Measurements from ENCODE around the gene SLC13A1.

The SLC13A1 gene

DNA sequence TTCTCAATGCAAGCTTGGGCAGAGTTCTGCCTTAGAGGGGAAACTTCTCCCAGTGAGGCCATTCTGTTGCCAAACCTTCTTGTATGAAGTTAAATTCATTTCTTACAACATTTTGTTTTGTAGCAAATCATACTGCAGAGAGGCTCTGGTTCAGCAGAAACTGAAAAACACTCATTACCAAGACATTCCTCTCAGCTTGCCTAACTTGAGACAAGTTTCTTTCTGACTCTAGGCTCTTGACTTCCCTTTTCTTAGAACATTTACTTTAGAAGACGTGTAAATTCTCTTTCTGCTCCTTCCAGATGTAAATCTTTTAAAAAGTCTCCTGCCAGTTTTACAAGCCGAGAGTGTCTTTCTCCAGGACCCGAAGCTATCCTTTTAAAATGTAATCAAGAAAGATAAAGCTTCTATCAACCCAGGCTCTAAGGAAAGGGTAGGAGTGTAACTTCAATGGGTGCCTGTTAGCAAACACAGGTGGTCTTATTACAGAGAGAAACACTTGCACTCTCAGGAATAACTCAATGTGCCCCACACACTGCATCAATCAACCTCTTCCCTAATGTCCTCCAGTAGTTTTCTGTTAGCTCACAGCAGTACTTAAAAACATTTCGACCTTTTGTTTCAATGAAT, 123.8 kb downstream of the SLC13A1 start:
- no peaks in the 10 kb centered on the region for H3K9me3 ChIP-seq (ENCODE audit: low read length)
- H3K27me3 ChIP-seq (ENCODE audit: control insufficient read depth in 1 of 2, insufficient read depth in 2 of 2, low read length in 2 of 2), result no peaks in the 10 kb centered on the region
- H3K9ac ChIP-seq (ENCODE audit: low read length), result no peak overlapping the region
- no peak overlapping the region for H3K4me3 ChIP-seq (ENCODE audit: low read depth in 1 of 2, low read length in 2 of 2)
- H3K27ac ChIP-seq (ENCODE audit: low read depth, low read length), result no peak overlapping the region
- no peaks in the 10 kb centered on the region for H3K4me1 ChIP-seq (ENCODE audit: insufficient read depth, low read length)
- H3K36me3 ChIP-seq (ENCODE audit: insufficient read depth, low read length), result no peaks in the 10 kb centered on the region

DNA sequence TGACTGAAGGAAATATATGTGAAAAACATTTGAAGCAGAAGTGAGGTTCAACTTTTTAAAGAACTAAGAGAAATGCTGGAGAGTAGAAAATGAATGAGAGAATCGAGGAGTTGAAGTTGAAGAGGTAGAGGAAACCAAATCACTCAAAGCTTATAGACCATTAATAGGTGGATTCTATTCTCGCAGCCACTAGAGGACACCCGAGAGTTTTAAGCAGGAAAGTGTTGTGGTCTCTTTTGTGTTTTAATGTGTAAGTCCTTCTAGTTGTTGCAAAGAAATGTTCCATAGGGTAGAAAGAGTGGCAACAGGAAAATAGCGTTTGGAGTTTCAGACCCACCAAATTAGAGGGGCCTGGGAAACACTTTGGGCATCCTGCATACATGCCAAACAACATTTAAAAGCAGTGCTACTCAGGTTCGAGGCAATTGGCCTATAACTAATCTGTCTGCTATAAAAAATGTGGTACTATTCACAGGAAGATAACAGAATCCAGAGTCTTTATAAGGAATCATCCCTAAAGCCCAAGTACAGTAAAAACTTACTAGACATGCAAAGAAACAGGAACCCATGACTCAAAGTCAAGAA, 129.0 kb downstream of the SLC13A1 start:
- Histone ChIP-seq H3K36me3 (ENCODE audit: insufficient read depth, low read length) (no peaks in the 10 kb centered on the region), H3K4me3 (ENCODE audit: low read depth in 1 of 2, low read length in 2 of 2) (no peak overlapping the region), H3K9ac (ENCODE audit: low read length) (no peak overlapping the region), H3K27ac (ENCODE audit: low read depth, low read length) (no peak overlapping the region), H3K9me3 (ENCODE audit: low read length) (no peaks in the 10 kb centered on the region), H3K4me1 (ENCODE audit: insufficient read depth, low read length) (no peaks in the 10 kb centered on the region), H3K27me3 (ENCODE audit: control insufficient read depth in 1 of 2, insufficient read depth in 2 of 2, low read length in 2 of 2) (no peaks in the 10 kb centered on the region)

DNA sequence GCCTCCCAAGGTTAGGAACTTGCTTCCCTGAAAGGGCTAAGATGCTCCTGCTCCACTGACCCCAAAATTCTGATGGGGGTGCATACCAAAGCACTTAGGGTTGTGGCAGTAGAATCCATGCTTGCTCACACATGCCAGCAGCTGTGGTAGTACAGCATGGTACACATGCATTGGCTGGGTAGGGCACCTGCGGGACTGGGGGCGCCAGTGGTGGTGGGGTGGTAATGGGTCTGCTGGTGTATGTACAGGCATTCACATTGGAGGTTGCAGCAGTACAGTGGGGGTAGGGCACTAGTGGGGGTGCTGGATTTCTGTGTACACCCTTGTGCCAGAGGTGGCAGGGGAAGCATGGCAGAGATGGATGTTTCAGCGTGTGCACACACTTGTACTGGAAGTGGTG, 132.0 kb downstream of the SLC13A1 start:
- no peak overlapping the region for H3K9ac ChIP-seq (ENCODE audit: low read length)
- no peaks in the 10 kb centered on the region for H3K4me1 ChIP-seq (ENCODE audit: insufficient read depth, low read length)
- H3K4me3 ChIP-seq (ENCODE audit: low read depth in 1 of 2, low read length in 2 of 2), result no peak overlapping the region
- no peaks in the 10 kb centered on the region for H3K36me3 ChIP-seq (ENCODE audit: insufficient read depth, low read length)
- H3K27ac ChIP-seq (ENCODE audit: low read depth, low read length), result no peak overlapping the region
- H3K27me3 ChIP-seq (ENCODE audit: control insufficient read depth in 1 of 2, insufficient read depth in 2 of 2, low read length in 2 of 2), result no peaks in the 10 kb centered on the region
- H3K9me3 ChIP-seq (ENCODE audit: low read length), result no peaks in the 10 kb centered on the region

Data from muscle layer of colon (tissue), 2 donors.